Measurements from ENCODE around the gene LMOD1. TPM values are rescaled to one million over a fixed set of nuclear protein-coding genes. Genes with fewer than 3 reads are reported as not detected.

Gene LMOD1
- total RNA-seq: 0.26 TPM in 1 of 2 replicates, not detected in the other

DNA sequence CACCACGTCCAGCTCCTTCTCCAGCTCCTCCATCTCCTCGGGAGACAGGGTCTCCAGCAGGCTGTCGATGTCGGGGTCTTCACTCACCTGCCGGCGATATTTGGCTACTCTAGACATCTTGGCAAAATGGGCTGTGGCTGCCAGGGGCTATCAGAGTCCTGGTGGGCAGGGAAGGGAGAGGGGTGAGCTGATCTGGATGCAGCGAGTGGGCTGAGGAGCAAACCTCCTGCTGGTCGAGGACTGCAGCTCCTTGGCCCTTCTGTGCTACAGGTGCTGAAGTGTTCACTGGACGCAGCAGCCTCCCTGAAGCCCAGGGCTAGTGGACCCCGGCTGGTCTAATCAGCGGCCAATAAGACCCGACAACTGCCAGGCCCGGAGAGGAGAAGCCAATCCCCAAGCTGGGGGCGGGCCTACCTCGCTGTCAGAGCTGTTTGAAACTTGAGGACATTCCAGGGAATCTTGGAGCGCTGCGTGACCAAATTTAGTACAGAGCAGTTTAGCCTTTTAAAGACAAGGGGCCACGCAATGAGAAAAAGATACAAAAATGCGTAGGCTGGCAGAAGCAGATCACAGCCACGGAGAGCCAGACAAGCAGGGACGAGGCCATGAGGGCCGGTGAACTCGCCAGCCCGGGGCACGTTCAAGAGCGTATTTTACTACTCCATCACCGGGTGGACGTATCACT lies at the start of gene LMOD1:
LMOD1 (minus strand) TSS at position 325 of the 685 bp plus-strand sequence; CDS start at position 117, 208 bp downstream.
- no peak for FAIRE-seq
- Histone ChIP-seq H3K36me3 (ENCODE audit: control insufficient read depth, insufficient read depth, low read length) (no peaks in the 10 kb centered on the region), H3K4me3 (ENCODE audit: low read depth, low read length) (no peak within 1 kb of the TSS)

GRCh38 chr1:201990427-201990826 lies 44.1 kb upstream of the LMOD1 start:
- no peak for FAIRE-seq
- peaks cover 21% of the 10 kb centered on the region for H3K36me3 ChIP-seq (ENCODE audit: control insufficient read depth, insufficient read depth, low read length)
- no peak for DNase-seq (ENCODE audit: low read depth)
- TF ChIP-seq CTCF (IDR thresholded peaks at IDR 0.05; ENCODE audit: insufficient read depth, low read length, severe bottlenecking): no peak
- H3K4me3 ChIP-seq (ENCODE audit: low read depth, low read length): no peak overlapping the region
- no peaks in the 10 kb centered on the region for H3K27me3 ChIP-seq (ENCODE audit: control insufficient read depth, insufficient read depth, low read length)

More for the DNA sequence above, at the start of gene LMOD1:
- peak; percentile 45 for DNase-seq (ENCODE audit: low read depth)
- H3K27me3 ChIP-seq (ENCODE audit: control insufficient read depth, insufficient read depth, low read length): peaks cover 11% of the 10 kb centered on the region
- no peak for TF ChIP-seq CTCF (IDR thresholded peaks at IDR 0.05; ENCODE audit: insufficient read depth, low read length, severe bottlenecking)

GRCh38 chr1:201989354-201990128 lies 43.2 kb upstream of the LMOD1 start:
- no peak for DNase-seq (ENCODE audit: low read depth)
- Histone ChIP-seq H3K27me3 (ENCODE audit: control insufficient read depth, insufficient read depth, low read length) (no peaks in the 10 kb centered on the region), H3K4me3 (ENCODE audit: low read depth, low read length) (no peak overlapping the region), H3K36me3 (ENCODE audit: control insufficient read depth, insufficient read depth, low read length) (peaks cover 22% of the 10 kb centered on the region)
- FAIRE-seq: peak; percentile 13
- no peak for TF ChIP-seq CTCF (IDR thresholded peaks at IDR 0.05; ENCODE audit: insufficient read depth, low read length, severe bottlenecking)

- no peak for TF ChIP-seq CTCF (IDR thresholded peaks at IDR 0.05; ENCODE audit: insufficient read depth, low read length, severe bottlenecking)
- peaks cover 20% of the 10 kb centered on the region for H3K36me3 ChIP-seq (ENCODE audit: control insufficient read depth, insufficient read depth, low read length)
- no peak for DNase-seq (ENCODE audit: low read depth)
- H3K27me3 ChIP-seq (ENCODE audit: control insufficient read depth, insufficient read depth, low read length): no peaks in the 10 kb centered on the region
- H3K4me3 ChIP-seq (ENCODE audit: low read depth, low read length): no peak overlapping the region
- no peak for FAIRE-seq
Measured at GRCh38 chr1:201988601-201989000, 42.3 kb upstream of the LMOD1 start.

GRCh38 chr1:201985355-201985754 lies 39.0 kb upstream of the LMOD1 start:
- no peak for TF ChIP-seq CTCF (IDR thresholded peaks at IDR 0.05; ENCODE audit: insufficient read depth, low read length, severe bottlenecking)
- Histone ChIP-seq H3K27me3 (ENCODE audit: control insufficient read depth, insufficient read depth, low read length) (no peaks in the 10 kb centered on the region), H3K36me3 (ENCODE audit: control insufficient read depth, insufficient read depth, low read length) (peaks cover 8% of the 10 kb centered on the region), H3K4me3 (ENCODE audit: low read depth, low read length) (no peak overlapping the region)
- DNase-seq (ENCODE audit: low read depth): no peak
- no peak for FAIRE-seq
